C4-2B (cell line): Measurements from ENCODE around the gene EEIG2.
"Not testable (repeated sequence)": the region's sequence is repeated elsewhere in the genome, so short reads cannot be mapped to it uniquely, and the experiment has no call there.

Source experiments
- CTCF ChIP-seq: fragments of 450-650 bp; conservative IDR thresholded peaks from 2 replicates; pipeline ENCODE4 v1.5.1; 2017; ENCODE audit warnings: mild to moderate bottlenecking
- ZFX ChIP-seq: fragments of 450-650 bp; IDR thresholded peaks from 2 replicates; pipeline ENCODE4 v1.6.1; 2017

GRCh38 chr1:108535315-108535897, 24.5 kb upstream of the EEIG2 start:
- not testable (repeated sequence) for TF ChIP-seq CTCF, ZFX
